ENCODE measurements around the gene TEDC1.

The TEDC1 gene

GRCh38 chr14:105473677-105474482 lies 17.2 kb upstream of the TEDC1 start:
- DNase-seq (ENCODE audit: low read depth in 2 of 2), result peak in 1 of 2 experiments; percentile 46

- DNase-seq (ENCODE audit: low read depth in 2 of 2), result no peak
Measured at GRCh38 chr14:105474483-105475268, 16.4 kb upstream of the TEDC1 start, which contains the start of gene CRIP2. TSS of gene CRIP2 (plus strand) at chr14:105474821. CDS start at chr14:105474863, 42 bp downstream.

GRCh38 chr14:105475269-105476096 lies 15.6 kb upstream of the TEDC1 start:
- DNase-seq (ENCODE audit: low read depth in 2 of 2), result no peak

GRCh38 chr14:105476097-105476830 lies 14.8 kb upstream of the TEDC1 start:
- no peak for DNase-seq (ENCODE audit: low read depth in 2 of 2)

GRCh38 chr14:105476831-105477659 lies 14.0 kb upstream of the TEDC1 start:
- no peak for DNase-seq (ENCODE audit: low read depth in 2 of 2)

GRCh38 chr14:105477660-105478397 lies 13.2 kb upstream of the TEDC1 start:
- no peak for DNase-seq (ENCODE audit: low read depth in 2 of 2)

DNA sequence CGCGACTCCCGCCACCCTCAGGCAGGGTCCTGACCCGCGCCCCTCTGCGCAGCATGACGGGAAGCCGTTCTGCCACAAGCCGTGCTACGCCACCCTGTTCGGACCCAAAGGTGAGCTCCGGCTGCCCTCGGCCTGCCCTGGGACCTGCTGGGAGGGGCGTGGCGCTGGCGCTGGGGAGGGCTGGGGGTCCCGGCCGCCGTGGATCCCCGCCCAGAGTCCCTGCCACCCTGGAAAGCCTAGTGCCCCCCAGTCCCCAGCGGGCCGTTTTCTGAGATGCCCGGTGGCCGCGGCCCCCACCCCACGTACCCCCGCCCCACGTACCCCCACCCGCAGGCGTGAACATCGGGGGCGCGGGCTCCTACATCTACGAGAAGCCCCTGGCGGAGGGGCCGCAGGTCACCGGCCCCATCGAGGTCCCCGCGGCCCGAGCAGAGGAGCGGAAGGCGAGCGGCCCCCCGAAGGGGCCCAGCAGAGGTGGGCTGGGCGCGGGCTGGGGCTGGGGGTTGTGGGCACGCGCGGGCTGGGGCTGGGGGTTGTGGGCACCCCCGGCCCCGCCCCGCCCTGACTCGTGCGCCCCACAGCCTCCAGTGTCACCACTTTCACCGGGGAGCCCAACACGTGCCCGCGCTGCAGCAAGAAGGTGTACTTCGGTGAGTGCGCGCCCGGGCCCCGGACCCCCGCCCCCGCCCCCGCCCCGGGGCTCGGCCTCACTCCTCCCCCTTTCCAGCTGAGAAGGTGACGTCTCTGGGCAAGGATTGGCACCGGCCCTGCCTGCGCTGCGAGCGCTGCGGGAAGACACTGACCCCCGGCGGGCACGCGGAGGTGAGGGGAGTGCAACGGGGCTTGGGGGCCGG lies 12.4 kb upstream of the TEDC1 start:
- DNase-seq (ENCODE audit: low read depth in 2 of 2), result no peak

DNA sequence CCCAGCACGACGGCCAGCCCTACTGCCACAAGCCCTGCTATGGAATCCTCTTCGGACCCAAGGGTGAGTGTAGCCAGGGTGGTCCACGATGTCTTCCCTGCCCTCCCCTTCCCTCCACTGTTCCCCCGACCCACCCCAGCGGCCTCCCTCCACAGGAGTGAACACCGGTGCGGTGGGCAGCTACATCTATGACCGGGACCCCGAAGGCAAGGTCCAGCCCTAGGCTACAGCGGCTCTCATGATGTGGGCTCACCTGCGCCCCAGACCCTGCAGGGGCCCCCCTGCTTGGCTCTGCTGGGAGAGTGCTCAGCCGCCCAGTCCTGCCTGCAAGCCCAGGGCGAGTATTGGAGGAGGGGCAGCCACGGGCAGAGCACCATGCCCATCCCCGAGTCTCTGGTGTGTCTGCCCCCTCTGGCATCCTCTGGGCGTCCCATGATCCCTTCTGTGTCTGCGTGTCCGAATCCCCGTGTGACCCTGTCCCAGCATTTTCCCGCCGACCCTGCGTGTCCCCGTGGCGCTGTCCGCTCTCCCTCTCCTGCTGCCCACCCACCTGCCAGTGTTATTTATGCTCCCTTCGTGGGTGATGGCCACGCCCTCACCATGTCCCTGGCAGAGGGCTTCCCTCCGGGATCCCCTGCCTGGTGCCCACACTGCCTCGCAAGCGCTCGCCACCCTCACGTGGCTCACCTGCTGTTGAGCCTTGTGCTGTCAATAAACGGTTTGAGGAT lies 11.5 kb upstream of the TEDC1 start:
- DNase-seq (ENCODE audit: low read depth in 2 of 2), result no peak

- no peak for DNase-seq (ENCODE audit: low read depth in 2 of 2)
Measured at GRCh38 chr14:105480199-105480746, 10.8 kb upstream of the TEDC1 start.

GRCh38 chr14:105480807-105481801 lies 9.9 kb upstream of the TEDC1 start:
- peak; percentile 81 to 88 for DNase-seq (ENCODE audit: low read depth in 2 of 2)

DNA sequence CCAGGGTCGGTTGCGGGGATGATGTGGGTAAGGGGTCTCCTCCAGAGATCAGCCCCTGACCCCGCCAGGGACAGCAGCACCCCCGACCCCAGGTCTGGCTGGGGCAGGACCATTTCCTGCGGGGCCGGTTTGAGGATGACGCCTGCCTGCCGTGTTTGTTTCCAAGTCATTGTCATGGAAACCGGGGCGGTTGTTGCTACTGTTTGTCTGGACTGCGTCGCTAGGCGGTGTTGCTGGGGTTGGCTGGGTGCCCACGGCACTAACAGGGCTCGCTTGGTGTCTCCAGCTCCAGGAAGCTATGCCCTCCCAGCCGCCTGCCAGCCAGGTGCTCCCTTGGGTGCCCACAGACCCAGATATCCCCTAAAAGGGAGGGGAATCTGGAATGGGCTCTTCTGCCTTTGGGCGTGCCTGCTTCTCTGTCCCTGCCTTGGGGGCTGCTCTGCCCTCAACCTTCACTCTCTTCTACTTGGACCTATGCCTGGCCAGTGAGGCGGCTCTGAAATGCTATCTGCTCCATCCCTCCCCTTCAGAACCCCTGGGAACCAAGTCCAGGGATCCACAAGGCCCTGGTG lies 9.1 kb upstream of the TEDC1 start:
- DNase-seq (ENCODE audit: low read depth in 2 of 2), result peak; percentile 77 to 82

DNA sequence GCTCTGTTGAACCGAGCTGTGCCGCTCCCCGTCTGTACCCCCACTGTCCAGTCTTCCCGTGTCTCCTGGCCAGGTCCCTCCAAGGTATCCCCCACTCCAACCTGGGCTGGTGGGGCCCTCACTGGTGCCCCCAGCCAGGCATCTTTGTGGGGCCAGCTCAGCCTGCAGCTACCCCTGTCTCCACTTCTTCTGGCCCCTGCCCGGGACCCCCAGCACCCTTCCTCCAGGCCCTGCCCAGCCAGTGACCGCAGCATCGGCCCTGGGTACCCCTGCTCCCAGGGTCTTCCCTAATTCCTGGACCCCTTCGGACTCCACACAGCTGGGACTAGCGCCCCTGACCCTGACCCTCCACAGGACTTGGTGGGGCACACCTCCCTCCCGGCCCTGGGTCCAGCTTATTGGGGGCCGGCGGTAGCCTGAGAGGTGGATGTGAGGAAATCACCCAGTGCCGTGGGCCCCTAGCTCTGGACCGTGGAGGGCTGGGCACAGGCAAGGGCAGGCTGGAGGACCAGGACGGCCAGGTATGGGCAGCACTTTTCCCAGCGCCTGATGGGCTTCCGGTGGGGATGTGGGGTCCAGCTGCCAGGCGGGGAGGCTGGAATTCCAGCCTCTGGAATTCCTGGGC lies 8.4 kb upstream of the TEDC1 start:
- DNase-seq (ENCODE audit: low read depth in 2 of 2), result no peak

- DNase-seq (ENCODE audit: low read depth in 2 of 2), result no peak
Measured at GRCh38 chr14:105483300-105484068, 7.6 kb upstream of the TEDC1 start.

DNA sequence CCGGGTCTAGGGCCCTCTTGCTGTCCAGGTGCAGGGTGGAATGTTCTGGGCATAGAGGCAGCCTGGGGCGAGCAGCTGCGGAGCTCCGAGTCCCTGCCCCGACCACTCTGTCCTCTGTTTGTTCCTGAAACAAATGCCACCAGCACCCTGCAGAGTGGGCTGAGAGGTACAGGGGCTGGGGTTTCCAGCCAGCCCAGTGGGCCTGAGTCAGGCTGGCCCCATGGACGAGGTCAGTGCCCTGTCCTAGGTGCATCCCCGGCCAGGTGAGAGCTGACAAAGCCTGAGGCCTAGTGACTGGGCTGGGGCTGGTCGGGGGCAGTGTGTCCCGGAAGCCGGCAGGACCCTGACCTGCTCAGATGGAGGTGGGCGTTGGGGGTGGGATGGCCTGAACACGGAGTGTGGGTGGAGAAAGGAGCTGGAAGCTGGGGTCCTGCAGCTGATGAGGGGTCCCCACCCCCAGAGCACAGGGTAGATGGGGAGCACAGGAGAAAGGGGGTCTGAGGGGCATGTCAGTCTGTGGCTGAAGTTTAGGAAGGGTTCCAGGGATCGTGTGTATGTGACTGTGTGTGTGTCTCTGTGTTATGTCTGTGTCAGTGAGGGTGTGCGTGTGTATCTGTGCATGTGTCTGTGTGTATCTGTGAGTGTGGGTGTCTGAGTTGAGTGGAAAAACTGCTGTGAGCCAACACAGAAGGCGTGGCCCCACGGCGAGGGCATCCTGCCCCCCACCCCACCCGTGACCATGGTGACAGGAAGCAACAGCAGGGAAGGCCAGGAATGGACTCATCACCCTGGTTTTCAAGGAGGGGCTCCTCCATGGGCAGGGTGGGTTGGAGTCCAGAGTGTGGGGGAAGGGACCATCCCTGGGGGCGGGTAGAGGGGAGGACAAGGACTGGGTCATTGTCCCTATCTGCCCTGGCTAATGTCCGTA lies 6.7 kb upstream of the TEDC1 start:
- no peak for DNase-seq (ENCODE audit: low read depth in 2 of 2)

Data from stimulated activated CD4-positive, alpha-beta T cell treated with anti-CD3 and anti-CD28 coated beads, Interleukin-12 subunit alpha, Interleukin-12 subunit beta, amount 100 ng/mL, for 24 hours (primary cell).